ENCODE results near the gene TOE1.

The TOE1 gene

DNA sequence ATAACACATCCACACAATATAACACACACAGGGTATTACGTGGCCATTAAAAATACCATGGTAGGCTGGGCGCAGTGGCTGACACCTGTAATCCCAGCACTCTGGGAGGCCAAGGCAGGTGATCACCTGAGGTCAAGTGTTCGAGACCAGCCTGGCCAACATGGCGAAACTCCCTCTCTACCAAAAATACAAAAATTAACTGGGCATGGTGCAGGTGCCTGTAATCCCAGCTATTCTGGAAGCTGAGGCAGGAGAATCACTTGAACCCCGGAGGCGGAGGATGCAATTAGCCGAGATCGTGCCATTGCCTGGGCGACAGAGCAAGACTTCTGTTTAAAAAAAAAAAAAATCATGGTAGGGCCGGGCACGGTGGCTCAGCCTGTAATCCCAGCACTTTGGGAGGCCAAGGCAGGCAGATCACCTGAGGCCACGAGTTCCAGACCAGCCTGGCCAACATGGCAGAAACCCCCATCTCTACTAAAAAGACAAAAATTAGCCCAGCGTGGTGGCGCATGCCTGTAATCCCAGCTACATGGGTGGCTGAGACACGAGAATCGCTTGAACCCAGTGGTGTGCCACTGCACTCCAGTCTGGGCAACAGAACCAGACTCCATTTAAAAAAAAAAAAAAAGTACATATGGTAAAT lies 37.3 kb upstream of the TOE1 start:
- peak overlapping the region; percentile 58 for H3K4me3 ChIP-seq (ENCODE audit: control insufficient read depth, low read depth, low read length)
- no peak for DNase-seq (ENCODE audit: low read depth)
- TF ChIP-seq, protein P1, sequence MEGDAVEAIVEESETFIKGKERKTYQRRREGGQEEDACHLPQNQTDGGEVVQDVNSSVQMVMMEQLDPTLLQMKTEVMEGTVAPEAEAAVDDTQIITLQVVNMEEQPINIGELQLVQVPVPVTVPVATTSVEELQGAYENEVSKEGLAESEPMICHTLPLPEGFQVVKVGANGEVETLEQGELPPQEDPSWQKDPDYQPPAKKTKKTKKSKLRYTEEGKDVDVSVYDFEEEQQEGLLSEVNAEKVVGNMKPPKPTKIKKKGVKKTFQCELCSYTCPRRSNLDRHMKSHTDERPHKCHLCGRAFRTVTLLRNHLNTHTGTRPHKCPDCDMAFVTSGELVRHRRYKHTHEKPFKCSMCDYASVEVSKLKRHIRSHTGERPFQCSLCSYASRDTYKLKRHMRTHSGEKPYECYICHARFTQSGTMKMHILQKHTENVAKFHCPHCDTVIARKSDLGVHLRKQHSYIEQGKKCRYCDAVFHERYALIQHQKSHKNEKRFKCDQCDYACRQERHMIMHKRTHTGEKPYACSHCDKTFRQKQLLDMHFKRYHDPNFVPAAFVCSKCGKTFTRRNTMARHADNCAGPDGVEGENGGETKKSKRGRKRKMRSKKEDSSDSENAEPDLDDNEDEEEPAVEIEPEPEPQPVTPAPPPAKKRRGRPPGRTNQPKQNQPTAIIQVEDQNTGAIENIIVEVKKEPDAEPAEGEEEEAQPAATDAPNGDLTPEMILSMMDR (conservative IDR thresholded peaks at IDR 0.05; ENCODE audit: control insufficient read depth, insufficient read depth, low read depth, low read length) = no peak

GRCh38 chr1:45303520-45304310 lies 36.3 kb upstream of the TOE1 start:
- peak; percentile 96 for DNase-seq (ENCODE audit: low read depth)
- TF ChIP-seq, protein P1 (conservative IDR thresholded peaks at IDR 0.05; ENCODE audit: control insufficient read depth, insufficient read depth, low read depth, low read length) = peak; percentile 36
- peak overlapping the region; percentile 75 for H3K4me3 ChIP-seq (ENCODE audit: control insufficient read depth, low read depth, low read length)

GRCh38 chr1:45304311-45305081 lies 35.5 kb upstream of the TOE1 start:
- H3K4me3 ChIP-seq (ENCODE audit: control insufficient read depth, low read depth, low read length) = peak overlapping the region; percentile 75
- TF ChIP-seq, protein P1 (conservative IDR thresholded peaks at IDR 0.05; ENCODE audit: control insufficient read depth, insufficient read depth, low read depth, low read length) = no peak
- no peak for DNase-seq (ENCODE audit: low read depth)

GRCh38 chr1:45305231-45305630 lies 34.7 kb upstream of the TOE1 start:
- TF ChIP-seq, protein P1 (conservative IDR thresholded peaks at IDR 0.05; ENCODE audit: control insufficient read depth, insufficient read depth, low read depth, low read length) = no peak

GRCh38 chr1:45306319-45306718 lies 33.7 kb upstream of the TOE1 start:
- TF ChIP-seq, protein P1 (conservative IDR thresholded peaks at IDR 0.05; ENCODE audit: control insufficient read depth, insufficient read depth, low read depth, low read length) = no peak
- no peak overlapping the region for H3K4me3 ChIP-seq (ENCODE audit: control insufficient read depth, low read depth, low read length)
- peak; percentile 49 for DNase-seq (ENCODE audit: low read depth)

More at GRCh38 chr1:45305231-45305630, 34.7 kb upstream of the TOE1 start:
- no peak for DNase-seq (ENCODE audit: low read depth)
- no peak overlapping the region for H3K4me3 ChIP-seq (ENCODE audit: control insufficient read depth, low read depth, low read length)

DNA sequence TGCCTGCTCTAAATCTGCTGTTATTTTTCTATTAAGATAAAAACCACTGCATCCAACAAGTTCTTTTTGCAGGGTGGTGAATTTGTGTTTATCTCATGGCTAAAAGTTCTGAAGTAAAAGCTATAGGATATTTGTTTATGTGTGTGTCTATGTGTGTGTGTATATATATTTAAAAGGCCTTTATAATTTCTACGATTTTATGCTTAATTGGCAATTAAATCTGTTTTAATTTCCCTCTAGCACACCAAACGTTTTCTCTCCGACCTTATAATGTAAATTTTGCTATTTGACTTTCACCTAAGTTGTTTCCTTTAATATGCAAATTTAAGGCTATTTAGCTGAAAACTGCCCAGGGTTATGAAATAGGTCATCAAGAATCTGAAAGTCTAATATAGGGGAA lies 33.1 kb upstream of the TOE1 start:
- TF ChIP-seq, protein P1 (conservative IDR thresholded peaks at IDR 0.05; ENCODE audit: control insufficient read depth, insufficient read depth, low read depth, low read length) = no peak
- DNase-seq (ENCODE audit: low read depth) = no peak

More for the DNA sequence above, 33.1 kb upstream of the TOE1 start:
- H3K4me3 ChIP-seq (ENCODE audit: control insufficient read depth, low read depth, low read length) = no peak overlapping the region

All from fibroblast of mammary gland (primary cell).